ENCODE data around the gene PACRG. TPM values are rescaled to one million over a fixed set of nuclear protein-coding genes. Genes with fewer than 3 reads are reported as not detected.

The PACRG gene
- total and polyA plus RNA-seq, 2 of the 8 experiments (the other 6 are each of a cell fraction or from before 2014, with no cell fraction given): 0.44 to 0.54 TPM

DNA sequence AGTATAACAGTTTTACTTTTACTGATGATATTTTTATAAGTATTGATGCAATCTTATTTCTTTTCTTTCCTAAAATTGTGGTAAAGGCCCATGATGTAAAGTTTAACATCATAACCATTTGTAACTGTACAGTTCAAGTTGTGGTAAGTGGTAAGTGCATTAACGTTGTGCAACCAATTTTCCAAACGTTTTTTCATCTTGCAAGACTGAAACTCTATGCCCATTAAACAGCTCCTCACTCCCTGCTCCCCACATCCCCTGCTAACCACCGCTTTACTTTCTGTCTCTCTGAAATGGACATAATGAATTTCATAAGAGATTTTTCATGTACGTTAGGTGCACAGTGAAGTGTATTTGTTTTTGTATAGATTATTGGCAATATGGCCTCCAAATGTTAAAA is 106.0 kb downstream of the PACRG start (continued):
- TF ChIP-seq, protein P1, sequence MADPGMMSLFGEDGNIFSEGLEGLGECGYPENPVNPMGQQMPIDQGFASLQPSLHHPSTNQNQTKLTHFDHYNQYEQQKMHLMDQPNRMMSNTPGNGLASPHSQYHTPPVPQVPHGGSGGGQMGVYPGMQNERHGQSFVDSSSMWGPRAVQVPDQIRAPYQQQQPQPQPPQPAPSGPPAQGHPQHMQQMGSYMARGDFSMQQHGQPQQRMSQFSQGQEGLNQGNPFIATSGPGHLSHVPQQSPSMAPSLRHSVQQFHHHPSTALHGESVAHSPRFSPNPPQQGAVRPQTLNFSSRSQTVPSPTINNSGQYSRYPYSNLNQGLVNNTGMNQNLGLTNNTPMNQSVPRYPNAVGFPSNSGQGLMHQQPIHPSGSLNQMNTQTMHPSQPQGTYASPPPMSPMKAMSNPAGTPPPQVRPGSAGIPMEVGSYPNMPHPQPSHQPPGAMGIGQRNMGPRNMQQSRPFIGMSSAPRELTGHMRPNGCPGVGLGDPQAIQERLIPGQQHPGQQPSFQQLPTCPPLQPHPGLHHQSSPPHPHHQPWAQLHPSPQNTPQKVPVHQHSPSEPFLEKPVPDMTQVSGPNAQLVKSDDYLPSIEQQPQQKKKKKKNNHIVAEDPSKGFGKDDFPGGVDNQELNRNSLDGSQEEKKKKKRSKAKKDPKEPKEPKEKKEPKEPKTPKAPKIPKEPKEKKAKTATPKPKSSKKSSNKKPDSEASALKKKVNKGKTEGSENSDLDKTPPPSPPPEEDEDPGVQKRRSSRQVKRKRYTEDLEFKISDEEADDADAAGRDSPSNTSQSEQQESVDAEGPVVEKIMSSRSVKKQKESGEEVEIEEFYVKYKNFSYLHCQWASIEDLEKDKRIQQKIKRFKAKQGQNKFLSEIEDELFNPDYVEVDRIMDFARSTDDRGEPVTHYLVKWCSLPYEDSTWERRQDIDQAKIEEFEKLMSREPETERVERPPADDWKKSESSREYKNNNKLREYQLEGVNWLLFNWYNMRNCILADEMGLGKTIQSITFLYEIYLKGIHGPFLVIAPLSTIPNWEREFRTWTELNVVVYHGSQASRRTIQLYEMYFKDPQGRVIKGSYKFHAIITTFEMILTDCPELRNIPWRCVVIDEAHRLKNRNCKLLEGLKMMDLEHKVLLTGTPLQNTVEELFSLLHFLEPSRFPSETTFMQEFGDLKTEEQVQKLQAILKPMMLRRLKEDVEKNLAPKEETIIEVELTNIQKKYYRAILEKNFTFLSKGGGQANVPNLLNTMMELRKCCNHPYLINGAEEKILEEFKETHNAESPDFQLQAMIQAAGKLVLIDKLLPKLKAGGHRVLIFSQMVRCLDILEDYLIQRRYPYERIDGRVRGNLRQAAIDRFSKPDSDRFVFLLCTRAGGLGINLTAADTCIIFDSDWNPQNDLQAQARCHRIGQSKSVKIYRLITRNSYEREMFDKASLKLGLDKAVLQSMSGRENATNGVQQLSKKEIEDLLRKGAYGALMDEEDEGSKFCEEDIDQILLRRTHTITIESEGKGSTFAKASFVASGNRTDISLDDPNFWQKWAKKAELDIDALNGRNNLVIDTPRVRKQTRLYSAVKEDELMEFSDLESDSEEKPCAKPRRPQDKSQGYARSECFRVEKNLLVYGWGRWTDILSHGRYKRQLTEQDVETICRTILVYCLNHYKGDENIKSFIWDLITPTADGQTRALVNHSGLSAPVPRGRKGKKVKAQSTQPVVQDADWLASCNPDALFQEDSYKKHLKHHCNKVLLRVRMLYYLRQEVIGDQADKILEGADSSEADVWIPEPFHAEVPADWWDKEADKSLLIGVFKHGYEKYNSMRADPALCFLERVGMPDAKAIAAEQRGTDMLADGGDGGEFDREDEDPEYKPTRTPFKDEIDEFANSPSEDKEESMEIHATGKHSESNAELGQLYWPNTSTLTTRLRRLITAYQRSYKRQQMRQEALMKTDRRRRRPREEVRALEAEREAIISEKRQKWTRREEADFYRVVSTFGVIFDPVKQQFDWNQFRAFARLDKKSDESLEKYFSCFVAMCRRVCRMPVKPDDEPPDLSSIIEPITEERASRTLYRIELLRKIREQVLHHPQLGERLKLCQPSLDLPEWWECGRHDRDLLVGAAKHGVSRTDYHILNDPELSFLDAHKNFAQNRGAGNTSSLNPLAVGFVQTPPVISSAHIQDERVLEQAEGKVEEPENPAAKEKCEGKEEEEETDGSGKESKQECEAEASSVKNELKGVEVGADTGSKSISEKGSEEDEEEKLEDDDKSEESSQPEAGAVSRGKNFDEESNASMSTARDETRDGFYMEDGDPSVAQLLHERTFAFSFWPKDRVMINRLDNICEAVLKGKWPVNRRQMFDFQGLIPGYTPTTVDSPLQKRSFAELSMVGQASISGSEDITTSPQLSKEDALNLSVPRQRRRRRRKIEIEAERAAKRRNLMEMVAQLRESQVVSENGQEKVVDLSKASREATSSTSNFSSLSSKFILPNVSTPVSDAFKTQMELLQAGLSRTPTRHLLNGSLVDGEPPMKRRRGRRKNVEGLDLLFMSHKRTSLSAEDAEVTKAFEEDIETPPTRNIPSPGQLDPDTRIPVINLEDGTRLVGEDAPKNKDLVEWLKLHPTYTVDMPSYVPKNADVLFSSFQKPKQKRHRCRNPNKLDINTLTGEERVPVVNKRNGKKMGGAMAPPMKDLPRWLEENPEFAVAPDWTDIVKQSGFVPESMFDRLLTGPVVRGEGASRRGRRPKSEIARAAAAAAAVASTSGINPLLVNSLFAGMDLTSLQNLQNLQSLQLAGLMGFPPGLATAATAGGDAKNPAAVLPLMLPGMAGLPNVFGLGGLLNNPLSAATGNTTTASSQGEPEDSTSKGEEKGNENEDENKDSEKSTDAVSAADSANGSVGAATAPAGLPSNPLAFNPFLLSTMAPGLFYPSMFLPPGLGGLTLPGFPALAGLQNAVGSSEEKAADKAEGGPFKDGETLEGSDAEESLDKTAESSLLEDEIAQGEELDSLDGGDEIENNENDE (IDR thresholded peaks at IDR 0.05; ENCODE audit: insufficient replicate concordance, low read length): no peak
- TF ChIP-seq NANOG (IDR thresholded peaks at IDR 0.05; ENCODE audit: insufficient read depth, low read depth, low read length, poor library complexity, severe bottlenecking) (no peak), BRCA1 (IDR thresholded peaks at IDR 0.05; ENCODE audit: low read depth, low read length) (no peak)
